A549 (cell line): Measurements from ENCODE around the gene CHEK2. TPM values are rescaled to one million over a fixed set of nuclear protein-coding genes. Genes with fewer than 3 reads are reported as not detected.

Source experiments
- ATAC-seq, 2 experiments: fragments of 200-7000 bp in 1 of 2; fragments of >200 bp in 1 of 2; cut with Nextera tagmentation in 1 of 2; cut with Tn5 transposase in 1 of 2; 3 replicates each; pipeline versions ENCODE4 v1.8.0 to v1.9.1; 2018 to 2020; ENCODE audit warnings: mild to moderate bottlenecking in 1 of 2, moderate library complexity in 1 of 2
- CTCF ChIA-PET: fragments of 300-600 bp; sonication (Branson Sonifier 250); formaldehyde crosslinking; extraction: SDS; loops from one replicate; lab custom pipeline; 2021; ENCODE audit warnings: antibody characterized with exemption, inconsistent platforms; lab: Yijun Ruan, JAX
- POLR2A ChIA-PET: fragments of 350-600 bp; formaldehyde crosslinking; extraction: SDS; loops from one replicate; lab custom pipeline; 2021; ENCODE audit warnings: antibody characterized with exemption, inconsistent platforms; lab: Yijun Ruan, JAX
- DNase-seq, 2 experiments: peaks; one replicate each; pipeline versions ENCODE4 v3.0.0 to v3.0.0-alpha.2; 2011 to 2016; ENCODE audit warnings: low read depth in 1 of 2, low spot score in 1 of 2
- FAIRE-seq: peaks from 2 replicates; lab custom pipeline; 2011; peaks lifted over from hg19 to GRCh38; lab: Jason Lieb, UNC
- H3K27ac ChIP-seq, 2 experiments: fragments of >200 bp; sonication (Bioruptor Twin); formaldehyde crosslinking; 3 replicates each; pipeline ENCODE4 v1.5.1; 2016 to 2017
- H3K4me1 ChIP-seq: fragments of >200 bp; sonication (Bioruptor Twin); formaldehyde crosslinking; 3 replicates; pipeline ENCODE4 v1.6.1; 2016
- H3K4me2 ChIP-seq: fragments of >200 bp; sonication (Bioruptor Twin); formaldehyde crosslinking; 3 replicates; pipeline ENCODE4 v1.6.1; 2016
- H3K4me3 ChIP-seq: fragments of >200 bp; sonication (Bioruptor Twin); formaldehyde crosslinking; 3 replicates; pipeline ENCODE4 v1.5.1; 2016
- H3K9me3 ChIP-seq: fragments of >200 bp; sonication (Bioruptor Twin); formaldehyde crosslinking; 3 replicates; pipeline ENCODE4 v1.6.1; 2016
- CBX2 ChIP-seq: fragments of 200-600 bp; sonication (generic); IDR thresholded peaks from 2 replicates; pipeline ENCODE4 v1.6.1; 2016; ENCODE audit warnings: low read depth, mild to moderate bottlenecking, borderline replicate concordance
- CBX8 ChIP-seq: fragments of 200-600 bp; sonication (generic); IDR thresholded peaks from 2 replicates; pipeline ENCODE4 v1.6.1; 2016
- CHD2 ChIP-seq: fragments of 150-350 bp; IDR thresholded peaks from 2 replicates; pipeline ENCODE4 v1.6.1; 2014; ENCODE audit warnings: low read length; ENCODE audit not compliant: partially characterized antibody
- CHD4 ChIP-seq: fragments of 200-600 bp; sonication (generic); IDR thresholded peaks from 2 replicates; pipeline ENCODE4 v1.6.1; 2016; ENCODE audit warnings: antibody characterized with exemption, mild to moderate bottlenecking, borderline replicate concordance
- CTCF ChIP-seq: fragments of >200 bp; sonication (Bioruptor Twin); formaldehyde crosslinking; IDR thresholded peaks from 3 replicates; pipeline ENCODE4 v1.5.1; 2016
- EHF ChIP-seq: fragments of 250-450 bp; sonication (Bioruptor Pico); IDR thresholded peaks from 2 replicates; pipeline ENCODE4 v1.5.0; 2020; ENCODE audit warnings: mild to moderate bottlenecking
- ELK1 ChIP-seq: fragments of 150-350 bp; IDR thresholded peaks from 2 replicates; pipeline ENCODE4 v1.6.1; 2014; ENCODE audit warnings: low read depth, mild to moderate bottlenecking, low read length
- GATA3 ChIP-seq: IDR thresholded peaks from 2 replicates; pipeline ENCODE4 v1.6.1; 2012; ENCODE audit warnings: borderline replicate concordance
- HDAC2 ChIP-seq: fragments of 200-600 bp; sonication (generic); IDR thresholded peaks from 2 replicates; pipeline ENCODE4 v1.6.1; 2016
- HES2 ChIP-seq: fragments of >200 bp; sonication (Bioruptor Twin); formaldehyde crosslinking; IDR thresholded peaks from 2 replicates; pipeline ENCODE4 v1.6.1; 2016
- JUNB ChIP-seq: fragments of >200 bp; sonication (Bioruptor Twin); formaldehyde crosslinking; IDR thresholded peaks from 2 replicates; pipeline ENCODE4 v1.6.1; 2016
- KDM1A ChIP-seq: fragments of 200-600 bp; sonication (generic); IDR thresholded peaks from 2 replicates; pipeline ENCODE4 v1.6.1; 2016; ENCODE audit warnings: low read depth, mild to moderate bottlenecking
- KDM5A ChIP-seq: fragments of 200-600 bp; sonication (generic); IDR thresholded peaks from 2 replicates; pipeline ENCODE4 v1.6.1; 2016; ENCODE audit warnings: antibody characterized with exemption, mild to moderate bottlenecking
- MAZ ChIP-seq: fragments of 150-350 bp; IDR thresholded peaks from 2 replicates; pipeline ENCODE4 v1.6.1; 2014; ENCODE audit warnings: antibody characterized with exemption, low read depth, low read length, borderline replicate concordance
- MYC ChIP-seq: IDR thresholded peaks from 2 replicates; pipeline ENCODE4 v1.6.1; 2012; ENCODE audit warnings: mild to moderate bottlenecking, inconsistent platforms, low read length, improper control_type of control experiment, borderline replicate concordance
- NPAS2 ChIP-seq: fragments of 250-450 bp; sonication (Bioruptor Pico); IDR thresholded peaks from 2 replicates; pipeline ENCODE4 v1.8.0; 2022; ENCODE audit warnings: mild to moderate bottlenecking, moderate library complexity, borderline replicate concordance
- NR3C1 ChIP-seq: fragments of >200 bp; sonication (Bioruptor Twin); formaldehyde crosslinking; IDR thresholded peaks from 3 replicates; pipeline ENCODE4 v1.6.1; 2017
- PBX3 ChIP-seq: IDR thresholded peaks from 2 replicates; pipeline ENCODE4 v1.6.1; 2012
- PHF8 ChIP-seq: fragments of 200-600 bp; sonication (generic); IDR thresholded peaks from 2 replicates; pipeline ENCODE4 v1.6.1; 2016; ENCODE audit warnings: low read depth, mild to moderate bottlenecking, antibody characterized with exemption, moderate library complexity, borderline replicate concordance
- RARB ChIP-seq: fragments of 250-450 bp; sonication (Bioruptor Pico); IDR thresholded peaks from 2 replicates; pipeline ENCODE4 v1.8.0; 2021; ENCODE audit warnings: mild to moderate bottlenecking, moderate library complexity
- RCOR1 ChIP-seq: fragments of 150-350 bp; IDR thresholded peaks from 2 replicates; pipeline ENCODE4 v1.6.1; 2014; ENCODE audit warnings: antibody characterized with exemption, low read length, low read depth
- SMC3 ChIP-seq: fragments of >200 bp; sonication (Bioruptor Twin); formaldehyde crosslinking; IDR thresholded peaks from 3 replicates; pipeline ENCODE4 v1.6.1; 2018; ENCODE audit warnings: inconsistent platforms
- SREBF2 ChIP-seq: fragments of 450-650 bp; IDR thresholded peaks from 2 replicates; pipeline ENCODE4 v1.6.1; 2014; ENCODE audit warnings: mild to moderate bottlenecking, moderate library complexity
- WGBS: methylation state at CpG from one replicate; pipeline ENCODE4 v1.1.6; 2017; ENCODE audit errors: missing lambda C conversion rate; 5-methylcytosine and 5-hydroxymethylcytosine counted together
- polyA plus RNA-seq, 4 experiments: library from polyadenylated mRNA; depleted of rRNA in 3 of 4; stranded (reverse); fragments of >200 nt; fragmentation: RNase III in 1 of 4; extraction: RNeasy Plus Mini Kit Qiagen cat#74134 plus additional on column Dnase treatment in 1 of 4; gene quantifications; 2 replicates in 3 of 4; 3 replicates in 1 of 4; pipeline ENCODE4 v1.2.3, GENCODE V29; 2011 to 2017

Gene CHEK2
- polyA plus RNA-seq, 2 of the 4 experiments (the other 2 are of a cell fraction), result 13.0 to 26.1 TPM

- Histone ChIP-seq H3K4me1 (no peaks in the 10 kb centered on the region), H3K4me2 (no peak overlapping the region), H3K4me3 (no peak overlapping the region), H3K9me3 (no peaks in the 10 kb centered on the region), H3K27ac (no peak overlapping the region)
- ATAC-seq, result no peak
- FAIRE-seq, result no peak
- ChIA-PET CTCF (no interaction called here), POLR2A (no interaction called here)
- no peak for DNase-seq
- TF ChIP-seq KDM1A, result no peak
- TF ChIP-seq SREBF2, result no peak
- TF ChIP-seq NR3C1, result no peak
- TF ChIP-seq RCOR1, result no peak
- TF ChIP-seq JUNB, result no peak
- TF ChIP-seq CBX8, result no peak
- no peak for TF ChIP-seq MYC
- TF ChIP-seq HDAC2, result no peak
- no peak for TF ChIP-seq NPAS2 (CRISPR knock-in tag)
- TF ChIP-seq PHF8, result no peak
- no peak for TF ChIP-seq CTCF
- TF ChIP-seq CHD2, result no peak
- no peak for TF ChIP-seq RARB (CRISPR knock-in tag)
- no peak for TF ChIP-seq EHF
- no peak for TF ChIP-seq HES2
- no peak for TF ChIP-seq CHD4
- TF ChIP-seq PBX3, result no peak
- no peak for TF ChIP-seq CBX2
- TF ChIP-seq KDM5A, result no peak
- TF ChIP-seq SMC3, result no peak
- 71% methylated on average over 3 of the region's 3 CpGs for WGBS
Measured at GRCh38 chr22:28730179-28730578, 11.4 kb downstream of the CHEK2 start.

GRCh38 chr22:28728621-28729313, 12.9 kb downstream of the CHEK2 start:
- H3K27ac ChIP-seq, result peak overlapping the region in 1 of 2 experiments; percentile 33; a peak in 1 of 6 replicates
- WGBS, result 92% methylated on average over 10 of the region's 10 CpGs
- DNase-seq, result no peak
- ATAC-seq, result no peak
- no peak for FAIRE-seq
- ChIA-PET POLR2A (no interaction called here), CTCF (no interaction called here)
- H3K9me3 ChIP-seq, result no peaks in the 10 kb centered on the region
- H3K4me3 ChIP-seq, result no peak overlapping the region
- TF ChIP-seq MAZ, result no peak
- no peak for TF ChIP-seq ELK1
- TF ChIP-seq GATA3, result no peak
- TF ChIP-seq, all 56 proteins: peak for 0
- Histone ChIP-seq H3K4me1 (no peaks in the 10 kb centered on the region), H3K4me2 (no peak overlapping the region)
